A549 treated with RU486 at 1 μM for 4 hours (cell line): ENCODE data around the gene ANKRD34B. TPM values are rescaled to one million over a fixed set of nuclear protein-coding genes. Genes with fewer than 3 reads are reported as not detected.

Experiments used
- total RNA-seq: library from RNA; stranded (reverse); fragments of 200-300 nt; extraction: Qiagen RNA extraction; gene quantifications from 5 replicates; pipeline ENCODE4 v1.2.3, GENCODE V29; 2022; ENCODE audit warnings: low read depth

Gene ANKRD34B
- total RNA-seq: 0.02 to 0.06 TPM (median 0.05 TPM) in 3 of 5 replicates, not detected in the others

GRCh38 chr5:80569961-80570786 is at the start of gene ANKRD34B:
Gene ANKRD34B (minus strand): TSS chr5:80570280. CDS start chr5:80560019, 10,261 bp downstream.

Other genes with a start within 250 kb of the ANKRD34B start
- gene ZFYVE16, start 162.2 kb downstream of the ANKRD34B start, total RNA-seq: 7.6 to 20.0 TPM (median 13.8 TPM) in 5 replicates
- 1.2 to 2.6 TPM (median 1.8 TPM) in 5 replicates for gene FAM151B, start 82.2 kb downstream of the ANKRD34B start, total RNA-seq
- 5.2 to 8.2 TPM (median 7.9 TPM) in 5 replicates for gene MSH3, start 84.4 kb upstream of the ANKRD34B start, total RNA-seq
- gene DHFR, start 84.7 kb upstream of the ANKRD34B start, total RNA-seq: 40.5 to 74.3 TPM (median 53.4 TPM) in 5 replicates